HG03135 (cell line): ENCODE results near the gene ADGRG1.

Experiments
- ATAC-seq: cut with Tn5 transposase; IDR thresholded peaks from one replicate; pipeline ENCODE4 v1.9.1; 2021; ENCODE audit warnings: mild to moderate bottlenecking, moderate library complexity; ENCODE audit not compliant: unreplicated experiment

Gene ADGRG1

GRCh38 chr16:57619606-57620334 is 8.7 kb upstream of the ADGRG1 start:
- no peak for ATAC-seq

GRCh38 chr16:57620335-57621231 is 7.8 kb upstream of the ADGRG1 start:
- no peak for ATAC-seq

GRCh38 chr16:57621521-57622271 is 6.7 kb upstream of the ADGRG1 start:
- ATAC-seq = no peak

- no peak for ATAC-seq
Measured at GRCh38 chr16:57622361-57623250, 5.8 kb upstream of the ADGRG1 start.

- no peak for ATAC-seq
Measured at GRCh38 chr16:57623251-57624043, 5.0 kb upstream of the ADGRG1 start.

GRCh38 chr16:57624044-57624688 is 4.3 kb upstream of the ADGRG1 start:
- no peak for ATAC-seq

- ATAC-seq = no peak
Measured at GRCh38 chr16:57624806-57625500, 3.5 kb upstream of the ADGRG1 start.

- ATAC-seq = no peak
Measured at GRCh38 chr16:57626420-57627170, 1.8 kb upstream of the ADGRG1 start.

- ATAC-seq = no peak
Measured at GRCh38 chr16:57627184-57627871, 1.1 kb upstream of the ADGRG1 start.

- ATAC-seq = no peak
Measured at GRCh38 chr16:57628783-57629293, 408 bp downstream of the ADGRG1 start.

- ATAC-seq = no peak
Measured at GRCh38 chr16:57629516-57630406, 1.3 kb downstream of the ADGRG1 start.

GRCh38 chr16:57630407-57630797 is 2.0 kb downstream of the ADGRG1 start:
- no peak for ATAC-seq

- no peak for ATAC-seq
Measured at GRCh38 chr16:57630931-57631845, 2.8 kb downstream of the ADGRG1 start.

GRCh38 chr16:57632568-57632967 is 4.1 kb downstream of the ADGRG1 start:
- ATAC-seq = no peak
